ENCODE data around the gene ZNF69.
"Not testable (repeated sequence)": the region's sequence is repeated elsewhere in the genome, so short reads cannot be mapped to it uniquely, and the experiment has no call there.

The ZNF69 gene

GRCh38 chr19:11887611-11888531, at the start of gene ZNF69:
ZNF69 (plus strand) TSS chr19:11887782; CDS start chr19:11887924, 142 bp downstream.
- peak; percentile 96 for DNase-seq

- no peak for DNase-seq
Observed at GRCh38 chr19:11843722-11844121, 43.9 kb upstream of the ZNF69 start.

- DNase-seq, result peak; percentile 34
Observed at GRCh38 chr19:11847615-11848014, 40.0 kb upstream of the ZNF69 start.

- DNase-seq, result no peak
Observed at GRCh38 chr19:11848200-11848593, 39.4 kb upstream of the ZNF69 start.

- DNase-seq, result peak; percentile 98
Observed at GRCh38 chr19:11848594-11849469, 38.8 kb upstream of the ZNF69 start, which contains the start of gene ZNF439. ZNF439 (plus strand) TSS chr19:11848726; CDS start chr19:11848868, 142 bp downstream.

- not testable (repeated sequence) for DNase-seq
Observed at GRCh38 chr19:11850289-11850688, 37.3 kb upstream of the ZNF69 start.

- DNase-seq, result no peak
Observed at GRCh38 chr19:11853358-11853757, 34.2 kb upstream of the ZNF69 start.

GRCh38 chr19:11856596-11857250, 30.9 kb upstream of the ZNF69 start:
- no peak for DNase-seq

- no peak for DNase-seq
Observed at GRCh38 chr19:11860721-11861120, 26.9 kb upstream of the ZNF69 start.

- DNase-seq, result no peak
Observed at GRCh38 chr19:11861301-11861700, 26.3 kb upstream of the ZNF69 start.

GRCh38 chr19:11867766-11868165, 19.8 kb upstream of the ZNF69 start:
- not testable (repeated sequence) for DNase-seq

GRCh38 chr19:11868188-11868587, 19.4 kb upstream of the ZNF69 start:
- peak; percentile 13 for DNase-seq

GRCh38 chr19:11872624-11873023, 15.0 kb upstream of the ZNF69 start:
- no peak for DNase-seq

- no peak for DNase-seq
Observed at GRCh38 chr19:11873762-11874161, 13.8 kb upstream of the ZNF69 start.

GRCh38 chr19:11879687-11880266, 7.8 kb upstream of the ZNF69 start:
- peak; percentile 37 for DNase-seq

GRCh38 chr19:11880598-11880997, 7.0 kb upstream of the ZNF69 start:
- DNase-seq, result no peak

GRCh38 chr19:11881151-11881800, 6.3 kb upstream of the ZNF69 start:
- DNase-seq, result peak; percentile 89

- no peak for DNase-seq
Observed at GRCh38 chr19:11882606-11883005, 5.0 kb upstream of the ZNF69 start.

GRCh38 chr19:11887234-11887610, 360 bp upstream of the ZNF69 start:
- DNase-seq, result no peak

GRCh38 chr19:11889901-11890300, 2.3 kb downstream of the ZNF69 start:
- DNase-seq, result peak; percentile 2

- no peak for DNase-seq
Observed at GRCh38 chr19:11890634-11891033, 3.1 kb downstream of the ZNF69 start.

GRCh38 chr19:11894851-11895250, 7.3 kb downstream of the ZNF69 start:
- DNase-seq, result no peak
